Endothelial cell (in vitro differentiated cells): Measurements from ENCODE around the gene SLC66A2. TPM values are rescaled to one million over a fixed set of nuclear protein-coding genes. Genes with fewer than 3 reads are reported as not detected.

Experiments used
- DNase-seq: peaks from one replicate; pipeline ENCODE4 v3.0.0; 2021; ENCODE audit warnings: low spot score
- H3K27ac Mint-ChIP-seq: one replicate; pipeline ENCODE4 v1.8.0; 2021; ENCODE audit warnings: mixed read lengths, inconsistent platforms; ENCODE audit not compliant: unreplicated experiment
- H3K27me3 Mint-ChIP-seq: one replicate; pipeline ENCODE4 v1.8.0; 2021; ENCODE audit warnings: mild to moderate bottlenecking, moderate library complexity, mixed read lengths, inconsistent platforms; ENCODE audit not compliant: unreplicated experiment
- H3K36me3 Mint-ChIP-seq: one replicate; pipeline ENCODE4 v1.8.0; 2021; ENCODE audit warnings: mild to moderate bottlenecking, low read depth, mixed read lengths, inconsistent platforms; ENCODE audit not compliant: unreplicated experiment
- H3K4me1 Mint-ChIP-seq: one replicate; pipeline ENCODE4 v1.8.0; 2021; ENCODE audit warnings: mild to moderate bottlenecking, mixed read lengths, inconsistent platforms; ENCODE audit not compliant: unreplicated experiment
- H3K4me3 Mint-ChIP-seq: one replicate; pipeline ENCODE4 v1.8.0; 2021; ENCODE audit warnings: mild to moderate bottlenecking, mixed read lengths, inconsistent platforms; ENCODE audit not compliant: unreplicated experiment
- H3K9me3 Mint-ChIP-seq: one replicate; pipeline ENCODE4 v1.8.0; 2021; ENCODE audit warnings: mixed read lengths, inconsistent platforms; ENCODE audit not compliant: unreplicated experiment
- CTCF ChIP-seq: fragments of 200-600 bp; sonication (generic); IDR thresholded peaks from one replicate; pipeline ENCODE4 v1.5.0; 2021; ENCODE audit warnings: antibody characterized with exemption; ENCODE audit not compliant: unreplicated experiment
- total RNA-seq: library from RNA; stranded (reverse); fragmentation: NEBNext Ultra II Directional; extraction: Animal tissue kit (Norgen Biotek cat#: 25700); gene quantifications from one replicate; pipeline ENCODE4 v1.2.1, GENCODE V29; 2021; ENCODE audit not compliant: unreplicated experiment

Gene SLC66A2
- total RNA-seq, 1 donor from 2014 or later: 31.8 TPM

- peaks cover 6% of the 10 kb centered on the region for H3K9me3 Mint-ChIP-seq
- H3K4me1 Mint-ChIP-seq: no peaks in the 10 kb centered on the region
- H3K27ac Mint-ChIP-seq: peak overlapping the region; percentile 42
- no peak overlapping the region for H3K4me3 Mint-ChIP-seq
- peaks cover 45% of the 10 kb centered on the region for H3K36me3 Mint-ChIP-seq
- TF ChIP-seq CTCF: no peak
- peaks cover 5% of the 10 kb centered on the region for H3K27me3 Mint-ChIP-seq
- DNase-seq: no peak
Measured at GRCh38 chr18:79905993-79906392, 45.5 kb downstream of the SLC66A2 start.

GRCh38 chr18:79905389-79905911, 46.0 kb downstream of the SLC66A2 start:
- TF ChIP-seq CTCF: no peak
- H3K27ac Mint-ChIP-seq: peak overlapping the region; percentile 42
- no peaks in the 10 kb centered on the region for H3K4me1 Mint-ChIP-seq
- no peak overlapping the region for H3K4me3 Mint-ChIP-seq
- H3K36me3 Mint-ChIP-seq: peaks cover 44% of the 10 kb centered on the region
- H3K9me3 Mint-ChIP-seq: peaks cover 7% of the 10 kb centered on the region
- DNase-seq: no peak
- peaks cover 5% of the 10 kb centered on the region for H3K27me3 Mint-ChIP-seq

- no peak for DNase-seq
Measured at GRCh38 chr18:79904357-79905147, 46.9 kb downstream of the SLC66A2 start.

GRCh38 chr18:79903787-79904356, 47.6 kb downstream of the SLC66A2 start:
- TF ChIP-seq CTCF: no peak
- DNase-seq: no peak
- Mint-ChIP-seq H3K4me3 (no peak overlapping the region), H3K4me1 (no peaks in the 10 kb centered on the region), H3K36me3 (peaks cover 42% of the 10 kb centered on the region), H3K27ac (no peak overlapping the region), H3K9me3 (peaks cover 10% of the 10 kb centered on the region), H3K27me3 (peaks cover 11% of the 10 kb centered on the region)

More at GRCh38 chr18:79904357-79905147, 46.9 kb downstream of the SLC66A2 start:
- no peaks in the 10 kb centered on the region for H3K4me1 Mint-ChIP-seq
- H3K27ac Mint-ChIP-seq: no peak overlapping the region
- no peak for TF ChIP-seq CTCF
- no peak overlapping the region for H3K4me3 Mint-ChIP-seq
- H3K36me3 Mint-ChIP-seq: peaks cover 47% of the 10 kb centered on the region
- peaks cover 10% of the 10 kb centered on the region for H3K9me3 Mint-ChIP-seq
- peaks cover 11% of the 10 kb centered on the region for H3K27me3 Mint-ChIP-seq
